ENCODE results near the gene THAP4. TPM values are rescaled to one million over a fixed set of nuclear protein-coding genes. Genes with fewer than 3 reads are reported as not detected.

The THAP4 gene
- total and polyA plus RNA-seq, 8 donors: 16.0 to 172 (median 49.3) TPM

DNA sequence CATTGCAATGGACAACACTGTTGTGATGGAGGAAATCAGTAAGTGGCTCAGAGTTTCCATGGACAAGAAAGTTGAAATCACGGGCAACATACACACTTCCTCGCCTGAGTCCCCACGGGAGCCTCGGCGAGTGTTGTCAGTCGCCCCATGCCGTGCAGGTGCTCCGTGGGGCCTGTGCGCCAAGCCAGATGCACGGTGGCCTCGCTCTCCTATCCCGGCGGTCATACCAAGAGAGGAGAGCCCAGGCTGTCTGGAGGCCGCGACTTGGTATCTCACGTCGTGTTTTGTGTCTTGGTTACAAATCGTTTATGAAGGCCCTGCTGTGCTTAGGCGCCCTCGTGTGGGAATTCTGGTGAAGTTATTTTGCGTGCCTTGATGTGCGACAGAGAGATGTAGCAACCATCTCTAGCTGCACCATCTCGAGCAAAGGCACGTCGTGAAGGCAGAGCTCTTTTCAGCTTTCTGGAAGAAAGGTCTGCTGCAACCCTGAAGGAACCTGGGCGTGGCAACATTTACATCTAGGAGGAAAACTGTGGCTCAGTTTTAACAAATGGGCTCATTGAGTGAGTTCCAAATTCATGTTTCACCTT is 22.3 kb upstream of the THAP4 start:
- Histone ChIP-seq H3K36me3 (peaks cover 45 to 90% (median 82%) of the 10 kb centered on the region in 4 donors), H3K4me3 (no peak overlapping the region), H3K27ac (no peak overlapping the region), H3K27me3 (no peaks in the 10 kb centered on the region), H3K9me3 (no peaks in the 10 kb centered on the region), H3K4me1 (no peaks in the 10 kb centered on the region)
- DNase-seq: peak; percentile 58 to 89
- TF ChIP-seq POLR2AphosphoS5 (IDR thresholded peaks at IDR 0.05) (peak in 1 of 3 donors; percentile 43), EP300 (IDR thresholded peaks at IDR 0.05) (no peak), POLR2A (IDR thresholded peaks at IDR 0.05) (no peak)
- TF ChIP-seq, protein P1, sequence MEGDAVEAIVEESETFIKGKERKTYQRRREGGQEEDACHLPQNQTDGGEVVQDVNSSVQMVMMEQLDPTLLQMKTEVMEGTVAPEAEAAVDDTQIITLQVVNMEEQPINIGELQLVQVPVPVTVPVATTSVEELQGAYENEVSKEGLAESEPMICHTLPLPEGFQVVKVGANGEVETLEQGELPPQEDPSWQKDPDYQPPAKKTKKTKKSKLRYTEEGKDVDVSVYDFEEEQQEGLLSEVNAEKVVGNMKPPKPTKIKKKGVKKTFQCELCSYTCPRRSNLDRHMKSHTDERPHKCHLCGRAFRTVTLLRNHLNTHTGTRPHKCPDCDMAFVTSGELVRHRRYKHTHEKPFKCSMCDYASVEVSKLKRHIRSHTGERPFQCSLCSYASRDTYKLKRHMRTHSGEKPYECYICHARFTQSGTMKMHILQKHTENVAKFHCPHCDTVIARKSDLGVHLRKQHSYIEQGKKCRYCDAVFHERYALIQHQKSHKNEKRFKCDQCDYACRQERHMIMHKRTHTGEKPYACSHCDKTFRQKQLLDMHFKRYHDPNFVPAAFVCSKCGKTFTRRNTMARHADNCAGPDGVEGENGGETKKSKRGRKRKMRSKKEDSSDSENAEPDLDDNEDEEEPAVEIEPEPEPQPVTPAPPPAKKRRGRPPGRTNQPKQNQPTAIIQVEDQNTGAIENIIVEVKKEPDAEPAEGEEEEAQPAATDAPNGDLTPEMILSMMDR (IDR thresholded peaks at IDR 0.05): peak in 5 of 7 experiments; percentile 39 to 55 (median 49)
- 49 to 59% (median 50%) methylated on average over 25 to 26 of the region's 26 CpGs for WGBS, 5 donors
- intact Hi-C loops (cut with DNase I; ENCODE audit: low total_unique reads): no loop called here

DNA sequence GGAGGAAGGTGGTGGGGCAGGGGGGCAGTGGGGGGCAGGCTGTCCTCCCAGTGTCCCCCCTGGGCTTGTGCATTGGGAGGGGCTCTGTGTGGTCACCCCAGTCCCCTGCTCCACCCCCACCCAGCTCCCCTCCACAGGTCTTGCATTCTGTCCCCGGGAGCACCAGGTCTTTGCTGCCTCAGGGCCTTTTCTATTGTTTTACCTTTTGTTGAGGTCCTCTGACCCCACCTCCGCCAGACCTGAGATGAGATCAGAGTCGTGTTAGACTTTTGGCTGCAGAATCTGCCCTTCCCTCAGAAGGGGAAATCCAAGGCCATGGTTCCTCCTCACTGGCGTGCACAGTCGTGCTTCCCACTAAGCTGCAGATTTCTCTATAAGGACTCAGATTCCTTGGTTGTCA is 21.3 kb upstream of the THAP4 start:
- H3K27me3 ChIP-seq: no peaks in the 10 kb centered on the region
- DNase-seq: no peak
- intact Hi-C loops (cut with DNase I; ENCODE audit: low total_unique reads): no loop called here
- peaks cover 50 to 98% (median 91%) of the 10 kb centered on the region in 4 donors for H3K36me3 ChIP-seq
- H3K9me3 ChIP-seq: no peaks in the 10 kb centered on the region
- no peaks in the 10 kb centered on the region for H3K4me1 ChIP-seq
- 64 to 87% (median 74%) methylated on average over 3 to 5 of the region's 5 CpGs for WGBS, 5 donors
- H3K27ac ChIP-seq: no peak overlapping the region
- H3K4me3 ChIP-seq: no peak overlapping the region
- TF ChIP-seq EP300 (IDR thresholded peaks at IDR 0.05) (no peak), POLR2A (IDR thresholded peaks at IDR 0.05) (no peak), POLR2AphosphoS5 (IDR thresholded peaks at IDR 0.05) (no peak)
- TF ChIP-seq, protein P1 (IDR thresholded peaks at IDR 0.05): no peak

DNA sequence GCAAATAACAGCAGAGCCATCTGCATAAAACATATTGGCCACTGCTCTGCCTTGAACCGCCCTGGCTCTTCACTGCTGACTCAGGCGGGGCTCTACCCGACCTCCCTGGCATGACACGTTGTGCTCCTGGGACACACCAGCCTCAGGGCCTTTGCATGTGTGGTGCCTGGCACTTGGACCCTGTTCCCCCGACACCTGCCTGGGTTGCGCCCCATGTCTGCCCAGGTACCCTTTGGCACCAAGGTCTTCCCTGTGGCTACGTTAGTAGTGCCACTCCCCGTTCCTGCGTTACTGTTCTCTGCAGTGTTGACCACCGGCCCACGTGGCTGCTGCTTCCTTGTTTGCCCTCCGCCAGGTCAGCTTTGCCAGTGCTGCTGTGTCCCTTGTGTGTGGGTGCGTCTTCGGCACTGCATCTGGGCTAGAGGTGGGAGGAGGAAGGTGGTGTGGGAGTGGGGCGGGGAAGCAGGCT is 20.9 kb upstream of the THAP4 start:
- intact Hi-C loops (cut with DNase I; ENCODE audit: low total_unique reads): no loop called here
- H3K9me3 ChIP-seq: no peaks in the 10 kb centered on the region
- no peak for DNase-seq
- peaks cover 53 to 99% (median 96%) of the 10 kb centered on the region in 4 donors for H3K36me3 ChIP-seq
- no peak for TF ChIP-seq EP300 (IDR thresholded peaks at IDR 0.05)
- no peak for TF ChIP-seq POLR2A (IDR thresholded peaks at IDR 0.05)
- TF ChIP-seq POLR2AphosphoS5 (IDR thresholded peaks at IDR 0.05): no peak
- H3K4me1 ChIP-seq: no peaks in the 10 kb centered on the region
- no peaks in the 10 kb centered on the region for H3K27me3 ChIP-seq
- no peak overlapping the region for H3K4me3 ChIP-seq
- H3K27ac ChIP-seq: no peak overlapping the region
- WGBS, 5 donors: 70 to 87% (median 80%) methylated on average over 12 to 15 of the region's 15 CpGs

- DNase-seq: no peak
- Histone ChIP-seq H3K9me3 (no peaks in the 10 kb centered on the region), H3K36me3 (peaks cover 59 to 100% (median 99%) of the 10 kb centered on the region in 4 donors), H3K27ac (no peak overlapping the region), H3K27me3 (no peaks in the 10 kb centered on the region), H3K4me1 (no peaks in the 10 kb centered on the region), H3K4me3 (no peak overlapping the region)
- 91 to 95% (median 93%) methylated on average over 13 of the region's 13 CpGs for WGBS, 5 donors
- TF ChIP-seq EP300 (IDR thresholded peaks at IDR 0.05): no peak
- intact Hi-C loops (cut with DNase I; ENCODE audit: low total_unique reads): no loop called here
Measured at GRCh38 chr2:241656190-241656741, 19.3 kb upstream of the THAP4 start.

GRCh38 chr2:241655516-241656189 is 18.7 kb upstream of the THAP4 start:
- intact Hi-C loops (cut with DNase I; ENCODE audit: low total_unique reads): no loop called here
- no peak for DNase-seq
- TF ChIP-seq EP300 (IDR thresholded peaks at IDR 0.05) (no peak), POLR2A (IDR thresholded peaks at IDR 0.05) (no peak), POLR2AphosphoS5 (IDR thresholded peaks at IDR 0.05) (no peak)
- TF ChIP-seq, protein P1 (IDR thresholded peaks at IDR 0.05): no peak
- Histone ChIP-seq H3K27me3 (no peaks in the 10 kb centered on the region), H3K4me1 (no peaks in the 10 kb centered on the region), H3K9me3 (no peaks in the 10 kb centered on the region), H3K4me3 (no peak overlapping the region), H3K27ac (no peak overlapping the region), H3K36me3 (peaks cover 58 to 100% (median 99%) of the 10 kb centered on the region in 4 donors)
- WGBS, 5 donors: 90 to 93% (median 92%) methylated on average over 17 of the region's 17 CpGs

Data from stomach (tissue), 9 donors.